GM10266 (cell line): ENCODE results near the gene STEAP4.
"Not testable (repeated sequence)": the region's sequence is repeated elsewhere in the genome, so short reads cannot be mapped to it uniquely, and the experiment has no call there.

Experiments used
- DNase-seq: peaks from one replicate; pipeline ENCODE4 v3.0.0; 2012; ENCODE audit errors: extremely low spot score
- CTCF ChIP-seq: IDR thresholded peaks from 2 replicates; pipeline ENCODE4 v1.5.1; 2012; ENCODE audit warnings: mild to moderate bottlenecking, low read depth; ENCODE audit not compliant: control insufficient read depth, insufficient read depth; ENCODE audit errors: missing control alignments

The STEAP4 gene

GRCh38 chr7:88269586-88269985 lies 37.1 kb downstream of the STEAP4 start:
- no peak for TF ChIP-seq CTCF
- DNase-seq: no peak

- no peak for DNase-seq
- TF ChIP-seq CTCF: no peak
These were observed 37.8 kb downstream of the STEAP4 start for GRCh38 chr7:88268858-88269257.

GRCh38 chr7:88268051-88268450 lies 38.6 kb downstream of the STEAP4 start:
- no peak for TF ChIP-seq CTCF
- DNase-seq: no peak

GRCh38 chr7:88267421-88267820 lies 39.3 kb downstream of the STEAP4 start:
- DNase-seq: no peak
- no peak for TF ChIP-seq CTCF

GRCh38 chr7:88264987-88265386 lies 41.7 kb downstream of the STEAP4 start:
- not testable (repeated sequence) for DNase-seq

GRCh38 chr7:88262562-88262961 lies 44.1 kb downstream of the STEAP4 start:
- no peak for DNase-seq
- no peak for TF ChIP-seq CTCF

GRCh38 chr7:88260719-88261118 lies 46.0 kb downstream of the STEAP4 start:
- TF ChIP-seq CTCF: no peak
- no peak for DNase-seq

- TF ChIP-seq CTCF: no peak
- no peak for DNase-seq
These were observed 46.9 kb downstream of the STEAP4 start for GRCh38 chr7:88259656-88260380.

GRCh38 chr7:88258296-88258695 lies 48.4 kb downstream of the STEAP4 start:
- DNase-seq: not testable (repeated sequence)
